A673 (cell line): ENCODE results near the gene SMAGP.

Source experiments
- CTCF ChIP-seq: fragments of 300-800, 200-600 bp; sonication (generic); conservative IDR thresholded peaks from 2 replicates; pipeline ENCODE4 v1.5.1; 2017; ENCODE audit warnings: low read depth, mild to moderate bottlenecking, antibody characterized with exemption, low read length, moderate library complexity, mixed read lengths
- EZH2 ChIP-seq: fragments of 200-600 bp; sonication (generic); IDR thresholded peaks from 2 replicates; pipeline ENCODE4 v1.6.1; 2017; ENCODE audit warnings: borderline replicate concordance, low read depth, mild to moderate bottlenecking, mixed read lengths, antibody characterized with exemption, low read length; ENCODE audit not compliant: poor library complexity, severe bottlenecking

GRCh38 chr12:51240971-51241370 lies 29.2 kb downstream of the SMAGP start:
- no peak for TF ChIP-seq CTCF
- no peak for TF ChIP-seq EZH2
